Panc1 (cell line): ENCODE data around the gene ZBTB33.
A peak's percentile ranks its signal among the peaks of the same experiment; 100 is the strongest.

Experiments
- POLR2AphosphoS5 ChIP-seq: IDR thresholded peaks from 2 replicates; pipeline ENCODE4 v1.6.1; 2012; ENCODE audit warnings: mild to moderate bottlenecking, low read depth, low read length, moderate library complexity
- REST ChIP-seq, 2 experiments: IDR thresholded peaks; 2 replicates each; pipeline ENCODE4 v1.6.1; 2011 to 2012; ENCODE audit warnings: low read depth in 2 of 2, control low read depth in 1 of 2, low read length in 1 of 2, mild to moderate bottlenecking in 1 of 2, moderate library complexity in 1 of 2; ENCODE audit not compliant: insufficient read depth in 1 of 2
- SIN3A ChIP-seq: IDR thresholded peaks from 2 replicates; pipeline ENCODE4 v1.6.1; 2012; ENCODE audit warnings: low read depth, mild to moderate bottlenecking, low read length, moderate library complexity, borderline replicate concordance; ENCODE audit not compliant: insufficient read depth
- TCF7L2 ChIP-seq: IDR thresholded peaks from 2 replicates; pipeline ENCODE4 v1.6.1; 2011; ENCODE audit warnings: mild to moderate bottlenecking, low read depth, low read length, inconsistent platforms
- TF ChIP-seq, protein P1 (sequence below): fragments of 450-650 bp; IDR thresholded peaks from 2 replicates; pipeline ENCODE4 v1.5.1; 2017; ENCODE audit warnings: mild to moderate bottlenecking

GRCh38 chrX:120213438-120214265, 37.0 kb upstream of the ZBTB33 start:
- TF ChIP-seq, protein P1, sequence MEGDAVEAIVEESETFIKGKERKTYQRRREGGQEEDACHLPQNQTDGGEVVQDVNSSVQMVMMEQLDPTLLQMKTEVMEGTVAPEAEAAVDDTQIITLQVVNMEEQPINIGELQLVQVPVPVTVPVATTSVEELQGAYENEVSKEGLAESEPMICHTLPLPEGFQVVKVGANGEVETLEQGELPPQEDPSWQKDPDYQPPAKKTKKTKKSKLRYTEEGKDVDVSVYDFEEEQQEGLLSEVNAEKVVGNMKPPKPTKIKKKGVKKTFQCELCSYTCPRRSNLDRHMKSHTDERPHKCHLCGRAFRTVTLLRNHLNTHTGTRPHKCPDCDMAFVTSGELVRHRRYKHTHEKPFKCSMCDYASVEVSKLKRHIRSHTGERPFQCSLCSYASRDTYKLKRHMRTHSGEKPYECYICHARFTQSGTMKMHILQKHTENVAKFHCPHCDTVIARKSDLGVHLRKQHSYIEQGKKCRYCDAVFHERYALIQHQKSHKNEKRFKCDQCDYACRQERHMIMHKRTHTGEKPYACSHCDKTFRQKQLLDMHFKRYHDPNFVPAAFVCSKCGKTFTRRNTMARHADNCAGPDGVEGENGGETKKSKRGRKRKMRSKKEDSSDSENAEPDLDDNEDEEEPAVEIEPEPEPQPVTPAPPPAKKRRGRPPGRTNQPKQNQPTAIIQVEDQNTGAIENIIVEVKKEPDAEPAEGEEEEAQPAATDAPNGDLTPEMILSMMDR: peak; percentile 85
- TF ChIP-seq POLR2AphosphoS5: no peak
- TF ChIP-seq TCF7L2: no peak
- no peak for TF ChIP-seq SIN3A
- no peak for TF ChIP-seq REST (IDR thresholded peaks at IDR 0.05; ENCODE audit: insufficient read depth in 1 of 2, low read depth in 2 of 2, low read length in 1 of 2)
